ENCODE measurements around the gene INTS11.
A peak's percentile ranks its signal among the peaks of the same experiment; 100 is the strongest.

GRCh38 chr1:1290238-1290731 is 34.2 kb downstream of the INTS11 start:
- TF ChIP-seq POLR2A (IDR thresholded peaks at IDR 0.05) = no peak
- TF ChIP-seq CTCF (IDR thresholded peaks at IDR 0.05) = peak in 3 of 4 experiments; percentile 47 to 78 (median 70)
- TF ChIP-seq POLR2AphosphoS5 (IDR thresholded peaks at IDR 0.05) = no peak

All from prostate gland (tissue), 2 donors.